K562 (cell line): ENCODE results near the gene CNKSR3. TPM values are rescaled to one million over a fixed set of nuclear protein-coding genes. Genes with fewer than 3 reads are reported as not detected.

Source experiments
- ATAC-seq: fragments of 200-7000 bp; cut with Tn5 transposase; 3 replicates; pipeline ENCODE4 v1.9.1; 2020; ENCODE audit warnings: moderate library complexity
- BruUV-seq: library from RNA; stranded (reverse); fragments of 400-500 nt; replicated peaks from 2 replicates; lab custom pipeline; 2021; lab: Mats Ljungman, UMichigan
- CTCF ChIA-PET: fragments of 300-600 bp; formaldehyde crosslinking; extraction: SDS; loops from one replicate; lab custom pipeline; 2021; ENCODE audit warnings: low intra/inter-chr PET ratio; lab: Yijun Ruan, JAX
- POLR2A ChIA-PET: fragments of 300-600, 350-650 bp; sonication (Branson Sonifier 250); formaldehyde crosslinking; extraction: SDS; loops from one replicate; lab custom pipeline; 2021; ENCODE audit warnings: antibody characterized with exemption, inconsistent platforms; lab: Yijun Ruan, JAX
- DNase-seq, 4 experiments: peaks; one replicate each; pipeline versions ENCODE4 v3.0.0 to v3.0.0-alpha.2; 2011 to 2018; ENCODE audit warnings: low spot score in 3 of 4, mixed read lengths in 3 of 4; ENCODE audit errors: extremely low read depth in 1 of 4
- FAIRE-seq: peaks from 2 replicates; lab custom pipeline; 2011; peaks lifted over from hg19 to GRCh38; lab: Jason Lieb, UNC
- H2AFZ ChIP-seq: 2 replicates; pipeline ENCODE4 v1.6.0; 2011; ENCODE audit warnings: low read depth, low read length, control low read depth, inconsistent platforms
- H3K27ac ChIP-seq: fragments of 200-600 bp; 3 replicates; pipeline ENCODE4 v1.8.0; 2011; ENCODE audit warnings: low read depth, mild to moderate bottlenecking, control low read depth, inconsistent platforms, low read length, moderate library complexity, mixed read lengths; ENCODE audit errors: extremely low read depth
- H3K27me3 ChIP-seq, 2 experiments: fragments of 300-600 bp in 1 of 2; 2 replicates in 1 of 2; 3 replicates in 1 of 2; pipeline versions ENCODE4 v1.6.0 to v1.8.0; 2011; ENCODE audit warnings: inconsistent platforms in 2 of 2, low read length in 2 of 2, mild to moderate bottlenecking in 1 of 2, mixed read lengths in 1 of 2, moderate library complexity in 1 of 2; ENCODE audit not compliant: control insufficient read depth in 2 of 2, insufficient read depth in 2 of 2
- H3K36me3 ChIP-seq: fragments of 300-600 bp; 3 replicates; pipeline ENCODE4 v1.8.0; 2011; ENCODE audit warnings: mild to moderate bottlenecking, low read length, inconsistent platforms; ENCODE audit not compliant: control insufficient read depth, insufficient read depth
- H3K4me1 ChIP-seq, 2 experiments: fragments of 200-600 bp in 1 of 2; replicated peaks in 1 of 2; 2 replicates in 1 of 2; 3 replicates in 1 of 2; pipeline versions ENCODE4 v1.5.1 to v1.8.0; 2011; ENCODE audit warnings: inconsistent platforms in 2 of 2, low read length in 2 of 2, mild to moderate bottlenecking in 1 of 2, mixed read lengths in 1 of 2, moderate library complexity in 1 of 2; ENCODE audit not compliant: control insufficient read depth in 2 of 2, insufficient read depth in 2 of 2
- H3K4me2 ChIP-seq: 2 replicates; pipeline ENCODE4 v1.6.1; 2011; ENCODE audit warnings: low read length, control low read depth, inconsistent platforms, mixed read lengths; ENCODE audit not compliant: insufficient read depth
- H3K4me3 ChIP-seq: fragments of 200-600 bp; sonication (generic), shearing (Covaris generic); 2 replicates; pipeline ENCODE4 v1.5.1; 2016; ENCODE audit warnings: control low read depth, inconsistent platforms
- H3K79me2 ChIP-seq: fragments of 200-600 bp; 3 replicates; pipeline ENCODE4 v1.8.0; 2011; ENCODE audit warnings: low read length, inconsistent platforms; ENCODE audit not compliant: control insufficient read depth, insufficient read depth
- H3K9ac ChIP-seq, 2 experiments: 2 replicates each; pipeline versions ENCODE4 v1.6.0 to v1.6.1; 2011; ENCODE audit warnings: low read depth in 2 of 2, low read length in 2 of 2, control low read depth in 1 of 2, inconsistent platforms in 1 of 2, mild to moderate bottlenecking in 1 of 2, mixed read lengths in 1 of 2; ENCODE audit not compliant: insufficient read depth in 1 of 2
- H3K9me1 ChIP-seq: one replicate; pipeline ENCODE4 v1.6.0; 2011; ENCODE audit warnings: inconsistent platforms, mild to moderate bottlenecking, low read length, moderate library complexity; ENCODE audit not compliant: control insufficient read depth, insufficient read depth
- H3K9me3 ChIP-seq: replicated peaks from 2 replicates; pipeline ENCODE4 v1.5.1; 2011; ENCODE audit warnings: low read depth, low read length, inconsistent platforms; ENCODE audit not compliant: control insufficient read depth, insufficient read depth
- H4K20me1 ChIP-seq: replicated peaks from 2 replicates; pipeline ENCODE4 v1.6.1; 2011; ENCODE audit warnings: low read length, inconsistent platforms, mixed read lengths; ENCODE audit not compliant: control insufficient read depth, insufficient read depth
- CTCF ChIP-seq, 3 experiments: IDR thresholded peaks in 2 of 3; conservative IDR thresholded peaks in 1 of 3; 2 replicates each; pipeline ENCODE4 v1.5.1; 2011 to 2012; ENCODE audit warnings: low read length in 3 of 3, mild to moderate bottlenecking in 3 of 3, control low read depth in 2 of 3, improper control_type of control experiment in 1 of 3, inconsistent platforms in 1 of 3, low read depth in 1 of 3, mixed read lengths in 1 of 3, moderate library complexity in 1 of 3; ENCODE audit not compliant: insufficient read depth in 2 of 3
- ETV5 ChIP-seq: sonication (generic); formaldehyde crosslinking; IDR thresholded peaks from 2 replicates; pipeline ENCODE4 v1.4.0; 2020; ENCODE audit warnings: low read depth, mild to moderate bottlenecking, missing genetic modification reagents
- NELFE ChIP-seq: IDR thresholded peaks from 2 replicates; pipeline ENCODE4 v1.6.1; 2011; ENCODE audit warnings: mild to moderate bottlenecking; ENCODE audit not compliant: insufficient read depth, insufficient read length
- USF1 ChIP-seq: sonication (generic); formaldehyde crosslinking; IDR thresholded peaks from 2 replicates; pipeline ENCODE4 v1.9.0; 2022; ENCODE audit warnings: mild to moderate bottlenecking, missing genetic modification reagents
- ZNF785 ChIP-seq: fragments of 250-450 bp; sonication (Bioruptor Pico); IDR thresholded peaks from 2 replicates; pipeline ENCODE4 v1.4.0; 2020; ENCODE audit warnings: mild to moderate bottlenecking
- WGBS: fragments of 100-300 bp; shearing (Covaris generic); methylation state at CpG from one replicate; pipeline ENCODE4 v1.1.6; 2016; ENCODE audit warnings: low coverage, mixed read lengths; ENCODE audit not compliant: insufficient coverage; ENCODE audit errors: missing lambda C conversion rate; 5-methylcytosine and 5-hydroxymethylcytosine counted together
- in situ Hi-C: fragments of 300-500 bp; cut with MboI; formaldehyde crosslinking; loops from 4 replicates; pipeline ENCODE4 v1.15.0; 2018; ENCODE audit warnings: inconsistent platforms, mixed read lengths
- intact Hi-C: fragments of 100-400 bp; cut with micrococcal nuclease; formaldehyde crosslinking; loops from 2 replicates; pipeline ENCODE4 v1.14.2; 2022
- polyA plus RNA-seq, 8 experiments: library from polyadenylated mRNA; depleted of rRNA in 4 of 8; stranded (reverse) in 5 of 8; unstranded in 3 of 8; fragments of >200 nt; fragmentation: Nextera tagmentation in 2 of 8; fragmentation: Illumina TruSeq in 1 of 8; extraction: Ambion mirVana in 2 of 8; extraction: Trizol in 1 of 8; gene quantifications; 2 replicates each; pipeline versions ENCODE4 v1.2.1 to v1.2.3, GENCODE V29; 2011 to 2014; ENCODE audit warnings: inconsistent platforms in 1 of 8, missing spikeins in 1 of 8
- total RNA-seq, 7 experiments: library from RNA; depleted of rRNA in 6 of 7; stranded (reverse); fragments of >200 nt in 6 of 7; fragmentation: Illumina TruSeq in 2 of 7; extraction: Trizol in 2 of 7; gene quantifications; 2 replicates each; pipeline versions ENCODE4 v1.2.1 to v1.2.3, GENCODE V29; 2011 to 2021; ENCODE audit warnings: low replicate concordance in 1 of 7

The CNKSR3 gene
- total and polyA plus RNA-seq, 9 of the 15 experiments (the other 6 are each of a cell fraction or from before 2014, with no cell fraction given), result 4.5 to 29.6 (median 9.5) TPM

DNA sequence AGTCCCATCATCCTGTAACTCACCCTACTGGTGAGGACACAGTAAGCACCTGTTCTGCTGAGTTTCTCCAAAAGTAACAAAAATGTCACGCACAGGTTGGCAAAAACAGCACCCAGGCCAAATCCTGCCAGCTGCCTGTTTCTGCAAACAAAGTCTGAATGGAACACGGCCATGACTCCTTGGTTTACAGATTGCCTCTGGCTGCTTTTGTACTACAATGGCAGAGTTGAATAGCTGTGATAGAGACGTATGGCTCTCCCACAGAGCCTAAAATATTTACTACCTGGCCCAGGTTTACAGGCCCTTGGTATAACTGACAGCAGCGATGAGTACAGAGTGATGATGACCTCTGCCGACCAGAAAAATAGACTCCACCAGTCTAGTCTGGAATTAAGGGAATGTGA, 52.6 kb downstream of the CNKSR3 start:
- peaks cover 55% of the 10 kb centered on the region for H3K79me2 ChIP-seq
- in situ Hi-C loops (no loop called here), intact Hi-C loops (no loop called here)
- no peak overlapping the region; a peak in 1 of 4 replicates for H3K9ac ChIP-seq
- H3K9me3 ChIP-seq, result no peaks in the 10 kb centered on the region
- 80% methylated on average over 5 of the region's 5 CpGs for WGBS
- CTCF ChIA-PET, result no interaction called here
- H3K4me3 ChIP-seq, result no peak overlapping the region
- no peak overlapping the region for H3K4me2 ChIP-seq
- peaks cover 7% of the 10 kb centered on the region in 2 experiments; a peak in 3 of 5 replicates for H3K4me1 ChIP-seq
- peaks cover 10% of the 10 kb centered on the region; the same call in 1 of the 2 replicates for H4K20me1 ChIP-seq
- TF ChIP-seq NELFE (no peak), USF1 (CRISPR knock-in tag) (no peak), CTCF (IDR thresholded peaks at IDR 0.05 in 2 of 3, conservative IDR thresholded peaks at IDR 0.05 in 1 of 3; ENCODE audit: insufficient read depth in 2 of 3, low read depth in 1 of 3, low read length in 3 of 3) (0 out of 6 replicates have a peak, but pooled peaks of 1 of the 3 experiments have one; percentile 2), ZNF785 (CRISPR knock-in tag) (no peak), ETV5 (0 out of 2 replicates have a peak, but pooled peaks have one; percentile 22)
- TF ChIP-seq, all 486 proteins: peak for 2
- Histone ChIP-seq H3K27me3 (no peaks in the 10 kb centered on the region), H3K27ac (no peak overlapping the region), H2AFZ (no peak overlapping the region), H3K36me3 (no peaks in the 10 kb centered on the region), H3K9me1 (no peaks in the 10 kb centered on the region)
- no TSS peak for BruUV-seq
- FAIRE-seq (no peak), ATAC-seq (0 out of 3 replicates have a peak, but pooled peaks have one; percentile 13), DNase-seq (no peak)
- POLR2A ChIA-PET, result interaction anchor here (1.5 kb wide), 1 partner anchor 14 kb away, joined by 6 read pairs; no protein-coding TSS in a partner anchor
